ENCODE data around the gene TRPM2.

TRPM2 gene

DNA sequence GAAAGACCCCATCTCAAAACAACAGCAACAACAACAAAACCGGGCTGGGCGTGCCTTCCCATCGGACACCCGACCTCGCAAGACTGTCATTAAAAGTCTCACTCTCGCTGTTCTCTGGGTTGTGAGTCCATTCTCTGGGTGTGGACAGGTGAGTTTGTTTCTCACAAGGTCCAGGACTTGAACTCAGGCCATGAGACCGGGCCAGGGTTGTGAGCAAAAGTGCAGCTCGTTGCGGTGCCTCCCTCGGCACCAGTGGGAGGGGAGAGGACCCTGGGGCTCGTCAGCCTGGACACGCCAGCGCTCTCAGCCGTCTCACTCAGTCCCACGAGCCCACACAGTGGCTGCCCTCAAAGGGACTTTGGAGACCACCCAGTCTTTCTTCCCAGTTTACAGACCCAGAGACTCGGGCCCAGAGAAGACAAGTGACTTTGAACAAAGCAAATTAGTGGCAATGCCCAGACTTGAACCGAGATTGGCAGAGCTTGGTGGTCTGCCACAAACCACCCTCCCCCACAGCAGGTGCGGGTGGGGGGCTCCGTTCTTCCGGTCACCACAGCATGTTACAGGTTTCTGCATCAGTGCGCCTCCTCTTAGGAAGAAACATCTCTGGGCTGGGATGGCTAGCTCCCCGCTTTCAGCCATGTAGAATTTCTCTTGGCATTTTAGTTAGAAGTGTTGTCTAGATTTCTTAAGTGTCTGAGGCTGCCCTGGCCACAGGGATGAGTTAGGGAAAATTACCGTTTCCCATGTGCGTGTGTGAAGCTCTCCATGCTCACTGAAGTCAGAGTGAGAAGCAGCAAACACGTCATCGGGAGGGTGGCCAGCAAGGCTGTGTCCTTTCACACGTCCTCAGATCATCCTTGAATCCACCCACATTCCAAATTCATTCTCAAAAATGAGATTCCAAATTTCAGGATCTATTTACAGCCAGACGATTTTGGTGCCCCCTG lies 130.1 kb downstream of the TRPM2 start:
- no peak for TF ChIP-seq POLR2A (IDR thresholded peaks at IDR 0.05; ENCODE audit: low read length)
- TF ChIP-seq GATA1 (IDR thresholded peaks at IDR 0.05; ENCODE audit: low read depth, low read length), result no peak
- no peak for DNase-seq

- no peak for TF ChIP-seq POLR2A (IDR thresholded peaks at IDR 0.05; ENCODE audit: low read length)
- TF ChIP-seq GATA1 (IDR thresholded peaks at IDR 0.05; ENCODE audit: low read depth, low read length), result no peak
- no peak for DNase-seq
These were observed 131.3 kb downstream of the TRPM2 start for GRCh38 chr21:44484498-44485253.

GRCh38 chr21:44485254-44485793 lies 131.9 kb downstream of the TRPM2 start:
- DNase-seq, result peak; percentile 16 to 21
- TF ChIP-seq GATA1 (IDR thresholded peaks at IDR 0.05; ENCODE audit: low read depth, low read length) (no peak), POLR2A (IDR thresholded peaks at IDR 0.05; ENCODE audit: low read length) (no peak)

- DNase-seq, result no peak
- no peak for TF ChIP-seq POLR2A (IDR thresholded peaks at IDR 0.05; ENCODE audit: low read length)
- no peak for TF ChIP-seq GATA1 (IDR thresholded peaks at IDR 0.05; ENCODE audit: low read depth, low read length)
These were observed 132.4 kb downstream of the TRPM2 start for GRCh38 chr21:44485796-44486195.

DNA sequence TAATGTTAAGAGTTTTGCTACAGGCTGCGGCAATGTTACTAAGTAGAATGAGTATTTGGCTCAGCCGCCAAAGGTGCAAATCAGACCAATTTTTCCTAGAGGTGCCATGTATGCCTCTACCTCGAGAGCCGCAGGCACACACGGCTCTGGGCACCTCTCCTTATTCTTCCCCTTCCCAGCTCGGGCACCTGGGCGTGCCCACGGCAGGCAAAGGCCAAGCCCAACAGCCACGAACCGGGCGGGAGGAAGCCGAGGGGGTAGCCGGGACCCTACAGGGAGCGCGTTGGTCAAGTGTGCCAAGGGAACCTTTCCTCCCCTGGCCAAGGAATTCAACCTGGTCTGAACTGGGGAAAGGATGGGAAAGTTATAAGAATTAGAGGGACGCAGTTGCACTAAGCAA lies 132.9 kb downstream of the TRPM2 start:
- TF ChIP-seq GATA1 (IDR thresholded peaks at IDR 0.05; ENCODE audit: low read depth, low read length) (no peak), POLR2A (IDR thresholded peaks at IDR 0.05; ENCODE audit: low read length) (no peak)

DNA sequence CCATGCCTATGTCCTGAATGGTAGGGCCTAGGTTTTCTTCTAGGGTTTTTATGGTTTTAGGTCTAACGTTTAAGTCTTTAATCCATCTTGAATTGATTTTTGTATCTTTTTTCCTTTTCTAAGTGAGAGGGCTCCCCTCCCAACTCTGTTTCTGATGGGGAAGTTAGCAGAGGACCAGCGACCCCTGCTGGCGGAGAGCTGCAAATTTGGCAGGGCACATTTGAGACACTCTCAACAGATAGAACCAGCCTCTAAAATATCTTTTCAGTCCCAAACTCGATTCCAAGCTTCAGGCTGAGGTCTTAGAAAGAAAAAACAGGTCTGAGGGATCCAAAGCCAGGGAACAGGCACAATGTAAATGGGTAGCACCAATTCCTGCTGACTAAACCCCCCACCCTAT lies 134.4 kb downstream of the TRPM2 start:
- DNase-seq, result peak; percentile 41 to 64
- TF ChIP-seq POLR2A (IDR thresholded peaks at IDR 0.05; ENCODE audit: low read length) (no peak), GATA1 (IDR thresholded peaks at IDR 0.05; ENCODE audit: low read depth, low read length) (no peak)

More for the DNA sequence above, 132.9 kb downstream of the TRPM2 start:
- DNase-seq, result no peak

DNA sequence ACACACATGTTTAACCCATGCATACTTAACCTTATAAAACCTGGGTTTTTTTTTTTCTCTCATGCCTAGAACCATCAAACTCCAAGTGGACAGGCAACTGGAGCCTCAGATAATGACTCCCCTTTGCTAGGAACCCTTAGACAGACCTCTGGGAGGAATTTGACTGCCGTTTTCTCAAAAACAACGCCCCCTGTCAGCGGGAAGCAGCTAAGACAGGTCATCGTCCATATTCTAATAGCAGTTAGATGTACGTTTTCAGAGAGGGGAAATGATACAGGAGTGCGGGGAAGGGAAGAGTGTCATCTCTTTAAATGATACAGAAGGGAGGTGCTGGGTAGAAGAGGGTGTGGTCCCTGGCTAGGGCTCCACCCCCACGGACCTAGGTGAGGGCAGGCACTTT lies 136.5 kb downstream of the TRPM2 start:
- TF ChIP-seq POLR2A (IDR thresholded peaks at IDR 0.05; ENCODE audit: low read length) (no peak), GATA1 (IDR thresholded peaks at IDR 0.05; ENCODE audit: low read depth, low read length) (no peak)
- DNase-seq, result peak in 1 of 2 experiments; percentile 15

DNA sequence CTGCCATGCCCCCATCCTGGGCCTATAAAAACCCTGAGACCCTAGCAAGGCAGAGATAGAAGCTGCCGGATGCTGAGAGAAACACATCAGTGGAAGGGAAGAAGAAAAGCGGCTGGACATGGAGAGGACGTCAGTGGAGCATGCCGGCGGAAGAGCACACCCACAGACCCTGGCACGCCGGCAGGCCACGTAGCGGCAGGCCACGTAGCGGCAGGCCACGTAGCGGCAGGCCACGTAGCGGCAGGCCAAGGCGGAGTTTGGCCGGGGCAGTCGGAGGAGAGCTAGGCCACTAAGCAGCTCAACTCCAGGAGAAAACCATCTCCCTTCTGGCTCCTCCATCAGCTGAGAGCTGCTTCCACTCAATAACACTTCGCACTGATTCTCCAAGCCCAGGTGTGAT lies 137.0 kb downstream of the TRPM2 start:
- DNase-seq, result no peak
- TF ChIP-seq GATA1 (IDR thresholded peaks at IDR 0.05; ENCODE audit: low read depth, low read length) (no peak), POLR2A (IDR thresholded peaks at IDR 0.05; ENCODE audit: low read length) (no peak)

DNA sequence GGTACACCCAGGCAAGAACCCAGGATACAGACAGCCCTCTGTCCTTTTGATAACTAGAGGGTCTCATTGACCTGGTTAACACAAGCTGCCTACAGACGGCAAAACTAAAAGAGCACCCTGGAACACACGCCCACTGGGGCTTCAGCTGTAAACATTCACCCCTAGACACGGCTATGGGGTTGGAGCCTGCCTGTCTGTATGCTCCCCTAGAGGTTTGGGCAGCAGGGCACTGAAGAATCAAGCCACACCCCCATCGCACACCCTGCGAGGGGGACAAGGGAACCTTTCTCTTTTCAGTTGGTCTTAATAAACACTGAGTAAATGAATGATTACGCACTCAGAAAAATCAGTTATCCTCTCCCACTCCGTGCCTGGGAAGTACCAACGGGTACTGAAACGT lies 137.4 kb downstream of the TRPM2 start:
- TF ChIP-seq GATA1 (IDR thresholded peaks at IDR 0.05; ENCODE audit: low read depth, low read length) (no peak), POLR2A (IDR thresholded peaks at IDR 0.05; ENCODE audit: low read length) (no peak)
- no peak for DNase-seq
